Non-pigmented ciliary epithelial cell (primary cell): ENCODE results near the gene VPS52.
"Not testable (repeated sequence)": the region's sequence is repeated elsewhere in the genome, so short reads cannot be mapped to it uniquely, and the experiment has no call there.

Experiments
- DNase-seq: peaks from one replicate; pipeline ENCODE4 v3.0.0-alpha.2; 2010; ENCODE audit warnings: low read depth

Gene VPS52

DNA sequence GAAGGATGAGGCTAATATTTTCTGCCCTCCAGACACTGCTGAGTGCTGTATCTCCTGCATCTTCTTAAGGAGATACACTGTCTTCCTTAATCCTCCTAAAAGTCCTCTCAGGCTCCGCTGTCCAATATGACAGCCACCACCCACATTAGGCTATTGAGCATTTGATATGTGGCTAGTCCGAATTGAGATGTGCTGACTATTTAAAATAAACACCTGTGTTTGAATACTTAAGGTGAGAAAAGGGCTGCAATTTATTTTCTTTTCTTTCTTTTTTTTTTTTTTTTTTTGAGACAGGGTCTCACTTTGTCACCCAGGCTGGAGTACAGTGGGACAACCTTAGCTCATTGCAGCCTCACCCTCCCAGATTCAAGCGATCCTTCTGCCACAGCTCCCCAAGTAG lies 30.2 kb upstream of the VPS52 start:
- DNase-seq, result no peak

DNA sequence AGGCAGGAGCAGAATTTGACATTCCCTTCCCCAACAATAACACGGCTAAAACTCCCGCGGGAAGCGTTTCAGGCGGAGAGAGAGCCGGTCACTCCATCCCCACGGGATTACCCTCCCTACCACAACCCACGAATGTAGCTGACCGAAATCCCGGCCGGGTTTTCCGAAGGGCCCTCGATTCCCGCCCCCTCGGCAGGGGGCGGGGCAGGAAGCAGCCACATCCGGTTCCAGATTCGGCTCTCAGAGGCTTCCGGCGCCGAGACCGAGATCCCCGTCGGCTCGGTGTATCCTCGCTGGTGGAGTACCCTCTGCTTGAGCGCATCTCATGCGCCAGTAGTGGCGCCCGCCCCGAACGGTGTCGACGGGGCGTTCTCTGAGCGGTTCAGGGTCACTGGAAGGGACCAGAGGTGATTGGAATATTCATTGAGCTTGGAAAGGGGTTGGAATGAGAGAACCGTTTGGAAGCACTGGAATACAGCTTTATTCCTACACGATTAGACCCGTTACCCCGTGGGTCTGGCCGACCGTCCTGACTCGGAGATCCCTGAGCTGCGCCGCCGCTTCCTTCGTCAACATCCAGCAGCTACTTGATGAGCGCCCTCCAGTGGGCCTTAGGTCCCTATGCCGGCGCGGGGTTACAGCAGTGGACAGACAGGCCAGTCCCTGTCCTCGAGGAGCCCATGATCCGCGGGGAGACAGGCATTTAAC lies 27.7 kb upstream of the VPS52 start:
- DNase-seq, result no peak

DNA sequence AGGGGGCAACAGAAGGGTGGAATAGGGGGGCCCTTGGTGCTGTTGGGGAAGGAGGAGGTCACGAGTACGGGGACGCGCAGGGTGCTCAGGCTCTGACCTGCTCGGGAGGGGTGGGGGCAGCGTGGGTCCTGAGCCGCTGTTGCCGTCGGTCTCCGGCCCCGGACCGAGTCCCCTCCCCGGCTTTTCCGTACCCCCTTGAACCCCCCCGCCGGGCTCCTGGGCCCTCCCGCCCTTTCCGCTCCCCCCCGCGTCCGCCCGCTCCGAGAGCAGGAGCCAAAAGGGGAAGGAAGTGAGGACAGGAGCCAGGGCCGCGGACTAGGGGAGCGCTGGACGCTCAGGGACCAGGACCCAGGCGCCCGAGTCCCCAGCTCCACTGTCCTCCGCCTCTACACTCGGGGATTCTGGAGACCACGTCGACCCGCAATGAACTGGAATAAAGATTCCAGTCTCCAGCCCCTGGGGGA lies 27.1 kb upstream of the VPS52 start, which contains the start of gene RGL2:
RGL2 (minus strand) TSS at position 170 of the 464 bp plus-strand sequence. CDS start 332 bp downstream, outside the sequence.
- DNase-seq, result no peak

DNA sequence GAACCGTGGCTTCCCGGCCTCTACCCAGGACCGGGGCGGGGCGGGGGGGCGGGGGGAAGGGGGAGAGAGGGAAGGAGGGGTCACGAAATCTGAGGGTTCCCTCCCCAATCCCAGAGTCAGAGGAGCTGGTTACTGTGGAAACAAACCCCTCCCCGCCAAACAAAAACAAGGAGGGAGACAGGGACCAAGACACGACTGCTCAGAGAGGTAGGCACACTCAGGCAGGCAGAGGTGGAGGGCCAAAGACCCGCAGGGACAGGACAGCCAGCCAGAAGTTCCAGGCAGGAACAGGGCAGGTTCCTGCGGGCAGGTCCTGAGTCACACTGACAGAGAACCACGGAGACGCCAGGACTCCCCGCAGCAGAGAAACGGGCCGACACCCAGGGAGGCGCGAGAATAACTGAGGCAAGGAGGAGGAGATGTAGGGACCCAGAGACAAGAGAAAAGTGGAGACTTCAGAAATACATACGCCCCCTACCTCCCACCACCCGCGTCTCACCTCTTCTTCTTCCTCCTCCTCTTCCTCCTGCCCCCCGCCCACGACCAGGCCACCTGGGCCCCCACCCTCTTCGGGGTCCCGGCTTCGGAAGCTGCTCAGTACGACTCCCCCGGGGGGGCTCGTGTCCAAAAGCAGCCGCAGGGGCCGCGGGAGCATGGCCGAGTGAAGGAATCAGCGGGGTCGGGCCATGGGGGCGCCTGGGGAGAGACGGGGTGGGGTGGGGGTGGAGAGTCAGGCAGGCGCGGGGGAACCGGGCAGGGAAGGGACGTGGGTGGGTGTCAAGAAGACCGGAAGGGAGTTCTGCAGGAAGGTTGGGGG lies 26.5 kb upstream of the VPS52 start:
- no peak for DNase-seq

DNA sequence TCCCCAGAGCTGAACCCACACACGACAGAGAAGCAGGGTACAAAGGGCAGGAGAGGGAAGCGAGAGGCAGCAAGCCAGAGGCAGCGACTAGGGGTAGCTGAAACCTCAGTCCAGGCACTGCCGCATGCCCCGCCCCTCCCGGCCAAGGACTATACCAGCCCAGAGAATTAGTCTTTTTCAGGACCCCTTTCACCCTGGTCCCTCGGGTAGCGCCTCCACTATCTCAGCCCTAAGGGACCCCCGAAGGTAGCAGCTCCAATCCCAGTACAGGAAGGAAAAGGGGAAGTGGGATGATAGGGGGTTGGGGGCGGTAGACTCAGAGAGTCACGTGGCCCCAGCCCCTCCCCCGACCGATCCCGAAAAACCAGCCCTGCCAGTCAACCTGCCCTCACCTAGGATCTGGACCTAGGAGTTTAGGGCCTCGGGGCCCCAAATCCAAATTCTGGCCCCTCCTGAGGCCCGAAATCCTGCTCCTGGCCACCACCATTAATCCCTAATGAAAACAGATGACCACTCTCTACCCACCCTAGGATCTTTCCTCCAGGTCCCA lies 25.8 kb upstream of the VPS52 start:
- no peak for DNase-seq

DNA sequence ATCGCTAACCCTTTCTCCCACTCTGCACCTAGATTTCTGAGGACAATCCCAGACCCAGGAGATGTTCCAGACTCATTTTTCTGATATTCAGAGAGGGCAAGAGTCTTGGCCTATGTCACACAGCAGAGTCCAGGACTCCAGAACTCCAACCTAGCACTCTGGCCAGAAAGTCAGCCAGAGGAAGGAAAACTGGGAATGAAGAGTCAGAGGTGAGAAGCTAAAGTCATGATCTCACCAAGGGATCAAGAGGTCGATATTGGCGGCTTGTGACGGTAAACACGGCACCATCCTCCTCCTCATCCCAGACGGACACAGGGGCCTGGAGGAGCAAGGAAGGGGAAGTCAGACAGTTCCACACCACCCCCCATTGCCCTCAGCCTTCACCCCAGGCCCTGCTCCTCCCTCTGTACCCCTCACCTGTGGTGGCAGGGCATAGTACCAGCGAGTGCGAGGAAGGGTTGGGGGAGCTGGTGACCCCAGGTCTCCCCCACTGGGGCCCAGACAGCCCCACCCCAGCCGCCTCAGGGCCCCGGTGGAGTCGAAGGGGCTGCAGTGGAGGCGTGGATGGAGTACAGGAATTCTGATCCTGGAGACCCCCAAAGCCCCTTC lies 25.2 kb upstream of the VPS52 start:
- DNase-seq, result no peak

DNA sequence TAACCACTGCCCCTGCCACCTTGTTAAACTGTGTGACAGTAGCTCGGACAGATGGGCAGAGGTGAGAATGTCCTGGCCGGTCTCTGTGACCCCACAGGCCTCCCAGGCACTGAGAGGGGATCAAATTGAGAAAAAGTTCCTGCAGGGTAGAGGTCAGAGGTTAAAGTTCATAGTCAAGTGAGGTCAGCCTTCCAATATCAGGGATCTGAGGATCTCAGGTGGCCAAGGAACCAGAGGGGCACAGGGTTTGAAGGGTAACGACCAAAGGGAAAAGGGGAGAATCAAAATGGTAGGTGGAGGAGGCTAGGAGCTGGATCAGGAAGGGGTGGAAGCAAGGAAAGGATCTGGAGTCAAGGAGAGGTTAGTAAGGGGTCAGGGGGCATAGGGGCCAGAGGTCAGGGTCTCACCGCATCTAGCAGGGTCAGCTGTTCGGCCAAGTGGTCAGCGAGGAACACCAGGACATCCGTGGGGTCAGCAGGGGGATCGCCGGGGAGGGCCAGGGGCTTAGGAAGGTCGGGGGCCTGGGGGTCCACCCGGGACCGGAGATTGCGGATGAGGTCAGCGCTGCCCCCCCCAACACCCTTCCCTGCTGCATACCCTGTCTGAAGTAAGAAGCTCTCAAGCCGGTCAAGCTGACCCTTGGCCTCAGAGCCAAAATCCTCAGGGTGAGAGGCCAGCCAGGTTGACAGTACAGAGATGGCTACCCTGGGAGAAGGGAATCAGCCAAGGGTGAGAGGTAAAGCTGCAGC lies 24.1 kb upstream of the VPS52 start:
- DNase-seq, result no peak

DNA sequence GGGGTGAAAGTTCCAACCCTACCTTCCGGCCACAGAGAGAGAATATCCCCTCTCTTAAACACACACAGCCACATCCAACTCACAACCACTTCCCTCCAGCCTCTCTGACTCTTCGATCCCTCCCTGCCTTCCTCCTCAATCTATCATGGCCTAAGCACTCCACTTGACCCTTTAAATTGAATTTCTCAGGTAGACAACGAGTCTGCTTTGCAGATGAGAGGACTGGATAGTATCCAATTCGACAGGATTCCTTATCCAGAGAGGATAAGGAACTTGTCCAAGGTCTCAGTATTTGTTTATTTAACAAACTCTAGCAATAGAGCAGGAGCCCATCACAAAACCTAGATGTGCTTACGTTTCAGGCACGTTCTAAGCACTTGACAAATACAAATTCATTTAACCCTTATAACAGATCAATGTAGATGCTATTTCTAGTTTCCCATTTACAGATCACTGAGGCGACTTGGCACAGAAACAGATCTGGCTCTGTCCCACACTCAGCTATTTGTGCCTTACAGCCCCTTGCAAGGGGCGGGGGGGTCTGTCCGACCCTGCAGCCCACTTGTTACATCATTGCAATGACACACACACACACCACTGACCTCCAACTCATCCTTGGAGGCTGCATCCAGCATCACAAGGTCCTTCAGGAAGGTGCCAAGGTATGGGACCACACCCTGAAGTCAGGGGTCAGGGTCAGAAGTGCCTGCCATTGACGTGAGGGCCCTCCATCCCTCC lies 22.6 kb upstream of the VPS52 start:
- no peak for DNase-seq

DNA sequence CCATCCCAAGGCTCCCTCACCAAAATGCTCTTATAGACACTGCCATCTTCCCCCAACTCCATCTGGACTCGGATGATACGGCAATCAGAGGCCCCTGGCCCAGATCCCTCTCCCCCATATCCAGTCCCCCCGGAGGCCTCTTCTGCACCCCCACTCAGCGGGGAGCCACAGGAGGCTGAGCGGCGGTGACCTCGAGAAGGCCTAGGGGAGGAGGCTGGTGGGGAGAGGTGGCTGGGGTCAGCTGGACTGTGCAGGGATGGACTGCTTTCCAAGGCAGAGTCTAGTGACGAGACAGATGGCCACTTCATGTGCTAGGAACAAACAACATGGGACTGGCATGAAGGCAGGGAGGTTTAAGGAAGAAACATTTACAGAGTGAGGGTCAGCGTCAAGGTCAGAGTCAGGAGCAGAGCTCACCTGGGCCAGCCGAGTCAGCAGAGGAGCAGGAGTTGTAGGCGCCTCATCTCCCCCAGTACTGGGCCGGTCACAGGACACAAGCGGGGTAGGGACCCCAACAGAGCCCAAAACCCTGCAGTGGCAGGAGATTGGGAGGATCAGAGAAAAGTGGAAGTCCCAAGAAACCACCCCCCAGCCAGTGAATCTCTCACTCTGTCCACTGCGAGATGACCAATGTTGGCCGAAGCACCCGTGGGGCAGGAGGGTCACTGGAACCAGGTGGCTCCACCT lies 21.5 kb upstream of the VPS52 start:
- no peak for DNase-seq

DNA sequence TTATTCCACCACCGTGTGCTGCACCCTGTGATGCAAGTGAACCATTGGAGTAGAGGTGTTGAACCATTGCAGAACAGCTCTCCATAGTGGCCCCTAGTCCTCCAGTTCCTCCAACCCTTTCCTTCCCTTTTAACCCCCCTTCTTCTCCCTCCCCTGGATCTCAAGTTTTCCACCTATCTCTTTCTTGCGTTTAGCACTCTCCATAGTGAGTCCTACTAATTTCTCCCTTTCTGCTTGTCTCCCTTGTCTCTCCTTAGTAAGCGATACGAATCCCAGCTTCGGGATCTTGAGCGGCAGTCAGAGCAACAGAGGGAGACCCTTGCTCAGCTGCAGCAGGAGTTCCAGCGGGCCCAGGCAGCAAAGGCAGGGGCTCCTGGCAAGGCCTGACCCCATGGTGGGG lies 18.8 kb upstream of the VPS52 start:
- no peak for DNase-seq

DNA sequence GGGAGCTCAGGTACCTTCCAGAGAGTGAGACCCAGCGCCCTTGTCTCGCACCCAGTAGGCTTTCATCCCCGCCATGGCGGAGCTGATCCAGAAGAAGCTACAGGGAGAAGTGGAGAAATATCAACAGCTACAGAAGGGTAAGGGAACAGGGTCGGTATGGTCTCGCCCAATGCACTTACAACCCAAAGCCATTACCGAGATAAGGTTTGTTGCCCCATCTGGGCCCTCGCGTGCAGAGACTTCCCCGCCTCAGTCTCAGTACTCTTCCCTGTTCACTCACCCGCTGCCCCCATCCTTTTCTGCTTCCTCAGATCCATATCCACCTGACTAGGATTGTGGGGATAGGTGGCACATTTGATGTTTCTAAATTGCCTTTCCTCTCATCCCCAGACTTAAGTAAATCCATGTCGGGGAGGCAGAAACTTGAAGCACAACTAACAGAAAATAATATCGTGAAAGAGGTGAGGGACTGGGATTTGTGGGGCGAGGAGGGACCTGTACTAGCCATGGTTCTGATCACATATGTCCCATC lies 18.2 kb upstream of the VPS52 start:
- DNase-seq, result no peak

DNA sequence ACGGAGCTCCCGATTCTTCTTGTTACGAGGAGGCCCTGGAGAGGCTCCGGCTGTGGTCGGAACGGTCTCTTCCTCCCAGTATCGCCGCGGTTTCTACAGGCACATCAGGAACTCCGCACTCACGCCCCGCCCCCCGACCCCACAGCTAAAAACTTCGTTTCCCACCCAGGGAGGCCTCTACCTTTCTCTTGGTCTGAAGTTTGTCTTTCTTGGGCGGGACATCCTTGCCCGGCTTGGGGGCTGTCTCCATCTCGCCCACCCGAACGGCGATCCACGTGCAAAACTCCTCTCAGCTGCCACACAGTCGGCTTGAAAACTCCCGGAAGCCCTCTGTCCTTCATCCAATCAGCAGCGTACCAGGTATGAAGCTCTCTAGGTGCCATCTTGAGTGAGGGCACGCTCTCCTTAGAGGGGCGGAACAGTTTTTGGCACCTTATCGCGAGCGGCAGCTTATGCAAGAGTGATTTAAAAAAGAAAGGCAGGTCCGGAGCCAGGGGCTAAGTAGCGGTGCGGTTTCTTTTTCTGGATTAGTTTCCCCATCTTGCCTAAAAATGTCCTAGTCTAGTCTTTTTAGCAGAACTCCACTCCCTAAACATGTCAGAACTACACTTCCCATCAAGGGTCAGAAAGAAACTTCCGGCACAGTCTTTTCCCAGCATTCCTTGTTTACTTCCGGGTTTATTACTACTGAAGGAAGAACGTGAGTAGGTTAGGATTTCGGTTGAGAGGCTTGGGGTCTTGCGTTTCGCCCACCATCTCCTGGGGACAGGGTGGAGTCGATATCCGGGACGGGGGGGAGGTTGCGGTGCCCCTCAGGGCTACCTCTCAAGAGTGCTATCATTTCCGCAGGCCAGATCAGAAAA lies 17.5 kb upstream of the VPS52 start, which contains the start of the genes PFDN6 and WDR46:
PFDN6 (plus strand) TSS at position 681 of the 863 bp plus-strand sequence. CDS start 256 bp downstream, outside the sequence.
WDR46 (minus strand) TSS at position 319 of the 863 bp plus-strand sequence; CDS start at position 250, 69 bp downstream.
- no peak for DNase-seq

DNA sequence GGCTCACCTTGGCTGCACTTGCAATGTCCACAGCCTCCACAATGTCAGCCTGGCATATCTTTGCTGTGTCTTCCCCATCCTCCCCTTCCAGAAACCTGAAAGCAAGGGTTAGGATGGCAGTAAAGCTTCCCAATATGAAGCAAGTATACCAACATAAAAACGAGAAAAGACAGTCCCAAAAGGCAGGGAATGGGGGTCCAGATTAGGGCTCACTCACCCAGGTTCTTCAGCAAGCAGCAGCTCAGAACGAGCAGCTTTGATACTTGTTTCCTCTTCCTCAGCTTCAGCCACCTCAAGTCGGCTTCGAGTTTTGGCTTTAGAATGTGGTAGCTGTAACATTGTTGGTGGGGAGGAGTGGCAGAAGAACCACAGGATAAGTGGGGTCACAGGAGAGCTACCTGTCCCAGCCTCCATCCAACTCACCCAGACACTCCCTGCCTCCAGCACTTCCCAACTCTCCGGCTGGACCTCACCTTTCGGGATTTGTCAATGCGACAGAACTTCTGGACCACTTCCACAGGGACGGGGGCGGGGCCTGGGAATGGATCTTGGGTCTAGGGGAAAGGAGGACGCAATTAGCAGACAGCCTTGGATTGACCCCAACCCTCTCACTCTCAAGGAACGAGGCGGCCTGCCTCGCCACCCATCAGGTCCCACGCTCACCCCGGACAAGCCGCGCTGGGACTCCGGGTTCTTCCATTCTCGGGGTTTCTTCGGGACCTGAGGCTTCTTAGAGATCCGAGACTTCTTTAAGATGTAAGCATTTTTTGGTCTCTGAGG lies 16.7 kb upstream of the VPS52 start:
- DNase-seq, result no peak

DNA sequence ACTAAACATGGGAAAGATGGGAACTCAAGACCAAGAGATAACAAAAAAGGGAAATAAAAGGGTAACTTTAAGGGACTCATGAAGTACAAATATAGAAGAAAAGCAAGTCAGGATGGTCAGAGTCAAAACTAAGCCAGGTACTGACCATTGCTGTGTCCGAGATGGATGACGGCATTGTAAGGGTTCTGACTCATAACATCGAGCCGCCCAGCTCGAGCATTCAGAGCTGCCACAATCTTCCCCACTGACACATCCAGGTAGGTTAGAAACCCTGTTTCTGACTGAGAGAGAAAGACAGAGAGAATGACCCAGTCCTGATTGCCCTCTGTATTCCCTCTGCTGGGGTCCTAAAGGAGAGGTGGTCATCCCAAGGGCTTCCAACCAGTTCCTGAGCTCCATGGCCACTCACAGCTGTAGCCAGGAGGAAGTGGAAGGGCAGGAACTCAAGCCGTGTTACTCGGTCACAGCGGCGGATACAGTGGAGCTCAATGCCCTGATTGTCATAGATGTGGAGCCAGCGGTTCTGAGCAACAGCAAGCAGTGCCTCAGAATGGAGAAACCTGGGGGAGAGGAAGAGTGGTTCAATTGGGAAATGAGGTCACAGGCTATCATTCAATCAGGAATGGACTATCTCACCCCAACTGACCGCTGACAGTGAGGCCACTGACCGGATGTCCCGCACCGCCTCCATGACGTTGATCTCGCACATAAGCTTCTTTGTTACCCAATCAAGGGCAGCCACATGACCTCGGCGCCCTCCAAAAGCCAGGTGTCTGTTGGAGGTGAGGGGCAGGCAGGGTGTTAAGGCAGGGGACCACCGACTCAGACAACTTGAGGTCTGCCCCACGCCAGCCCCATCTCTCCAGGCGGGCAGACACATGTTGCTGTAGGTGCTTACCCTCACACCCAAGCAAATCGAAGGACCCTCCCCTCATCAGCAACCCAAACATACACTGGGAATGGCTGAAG lies 15.6 kb upstream of the VPS52 start:
- no peak for DNase-seq

DNA sequence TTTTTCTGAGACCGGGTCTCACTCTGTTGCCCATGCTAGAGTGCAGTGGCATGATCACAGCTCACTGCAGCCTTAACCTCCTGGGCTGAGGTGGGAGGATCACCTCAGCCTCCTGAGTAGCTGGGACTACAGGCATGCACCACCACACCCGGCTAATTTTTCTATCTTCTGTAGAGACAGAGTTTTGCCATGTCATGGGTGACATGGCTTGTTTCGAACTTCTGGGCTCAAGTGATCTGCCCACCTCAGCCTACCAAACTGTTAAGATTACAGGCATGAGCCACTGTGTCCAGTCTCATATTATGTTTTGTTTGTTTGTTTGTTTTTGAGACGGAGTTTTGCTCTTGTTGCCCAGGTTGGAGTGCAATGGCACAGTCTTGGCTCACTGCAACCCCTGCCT lies 13.5 kb upstream of the VPS52 start:
- DNase-seq, result not testable (repeated sequence)

DNA sequence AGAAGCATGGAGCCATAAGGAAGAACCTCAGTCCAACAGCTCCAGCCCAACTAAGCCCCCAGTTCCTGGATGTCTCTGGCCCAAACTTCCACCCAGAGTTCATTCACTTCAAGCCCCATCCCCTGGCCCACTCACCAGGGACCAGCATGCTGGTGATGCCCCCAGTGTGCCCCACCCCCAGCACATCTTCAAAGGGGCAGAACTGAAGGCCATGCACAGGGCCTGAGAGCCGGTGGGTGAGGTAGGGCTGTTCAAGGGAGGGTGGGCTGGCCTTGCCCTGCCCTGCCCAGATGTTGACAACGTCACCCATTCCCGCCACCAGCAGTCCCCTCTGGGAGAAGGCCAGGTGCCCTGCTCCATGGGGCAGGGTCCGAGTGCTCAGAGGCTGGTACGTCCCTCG lies 8.9 kb upstream of the VPS52 start:
- DNase-seq, result no peak

DNA sequence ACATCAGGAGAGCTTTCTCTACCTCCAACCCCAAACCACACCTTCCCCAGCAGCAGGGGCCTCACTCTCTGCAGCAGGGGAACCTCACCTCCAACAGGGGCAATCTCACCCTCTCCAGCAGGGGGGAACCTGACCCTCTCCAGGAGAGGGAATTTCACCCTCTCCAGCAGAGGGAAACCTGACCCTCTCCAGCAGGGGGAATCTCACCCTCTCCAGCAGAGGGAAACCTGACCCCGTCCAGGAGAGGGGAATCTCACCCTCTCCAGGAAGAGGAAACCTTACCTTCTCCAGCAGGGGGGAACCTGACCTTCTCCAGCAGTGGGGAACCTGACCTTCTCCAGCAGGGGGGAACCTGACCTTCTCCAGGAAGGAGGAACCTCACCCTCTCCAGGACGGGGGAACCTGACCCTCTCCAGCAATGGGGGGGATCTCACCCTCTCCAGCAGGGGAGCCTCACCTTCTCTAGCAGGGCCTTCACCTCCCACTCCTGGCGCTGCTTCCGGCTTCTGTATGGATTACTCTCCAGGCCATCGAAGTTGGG lies 8.4 kb upstream of the VPS52 start:
- no peak for DNase-seq
